NCI-H2227 treated with DMSO at 0.1 percent for 48 hours (cell line): ENCODE data around the gene JPH3.
"Not testable (repeated sequence)": the region's sequence is repeated elsewhere in the genome, so short reads cannot be mapped to it uniquely, and the experiment has no call there.

ENCODE experiments used
- DNase-seq: peaks from one replicate; lab custom pipeline; 2025; lab: John Stamatoyannopoulos, UW

JPH3 gene

DNA sequence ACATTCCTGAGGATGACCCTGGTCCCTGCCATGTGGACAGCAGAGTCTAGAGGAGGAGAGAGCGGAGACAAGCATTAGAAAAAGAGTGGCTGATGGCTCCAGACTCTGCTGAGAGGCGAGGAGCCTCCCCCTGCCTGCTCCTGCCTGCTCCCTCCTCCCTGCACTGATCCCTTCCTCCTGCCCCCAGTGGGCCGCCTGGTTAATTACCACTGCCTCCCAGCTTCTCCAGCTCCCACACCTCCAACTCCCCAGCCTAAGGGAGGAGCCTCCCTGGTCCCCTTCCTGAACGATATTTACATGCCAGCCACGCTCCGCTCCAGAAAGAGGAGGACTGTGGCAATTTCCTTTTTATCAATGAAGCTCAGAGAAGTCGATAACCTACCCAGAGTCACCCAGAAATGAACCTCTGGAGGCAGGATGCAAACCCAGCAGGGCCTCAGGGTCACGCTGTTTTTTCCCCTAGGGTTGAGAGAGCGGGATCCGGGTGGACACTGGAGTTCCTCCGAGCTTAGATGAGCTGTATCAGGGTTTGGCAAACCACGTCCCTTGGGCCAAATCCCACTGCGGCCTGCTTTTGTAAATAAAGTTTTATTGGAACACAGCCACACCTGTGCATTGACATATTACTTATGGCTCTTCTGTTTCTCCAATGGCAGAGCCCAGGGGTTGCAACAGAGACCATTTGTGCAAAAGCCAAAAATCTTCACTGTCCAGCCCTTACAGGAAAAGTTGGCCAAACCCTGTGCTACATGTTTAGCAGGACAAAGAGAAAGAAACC, 27.1 kb upstream of the JPH3 start:
- DNase-seq: no peak

DNA sequence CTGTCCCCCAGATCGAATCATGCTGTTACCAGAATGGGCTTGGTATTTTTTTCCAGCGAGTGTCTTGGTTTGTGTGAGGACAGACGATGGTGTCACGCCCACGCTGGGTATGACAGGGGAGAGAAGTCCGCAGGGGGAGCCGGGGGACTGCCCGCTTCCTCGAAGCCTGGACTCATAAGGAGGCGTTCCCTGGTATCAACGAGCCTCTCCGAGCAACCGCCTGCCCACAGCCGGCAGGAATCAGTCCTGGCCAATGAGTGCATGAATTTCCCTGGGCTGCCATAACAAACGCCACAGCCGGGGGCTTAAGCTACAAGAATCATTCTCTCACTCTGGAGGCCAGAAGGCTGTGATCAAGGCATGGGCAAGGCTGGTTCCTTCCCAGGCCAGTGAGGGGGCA, 26.1 kb upstream of the JPH3 start:
- DNase-seq: no peak

DNA sequence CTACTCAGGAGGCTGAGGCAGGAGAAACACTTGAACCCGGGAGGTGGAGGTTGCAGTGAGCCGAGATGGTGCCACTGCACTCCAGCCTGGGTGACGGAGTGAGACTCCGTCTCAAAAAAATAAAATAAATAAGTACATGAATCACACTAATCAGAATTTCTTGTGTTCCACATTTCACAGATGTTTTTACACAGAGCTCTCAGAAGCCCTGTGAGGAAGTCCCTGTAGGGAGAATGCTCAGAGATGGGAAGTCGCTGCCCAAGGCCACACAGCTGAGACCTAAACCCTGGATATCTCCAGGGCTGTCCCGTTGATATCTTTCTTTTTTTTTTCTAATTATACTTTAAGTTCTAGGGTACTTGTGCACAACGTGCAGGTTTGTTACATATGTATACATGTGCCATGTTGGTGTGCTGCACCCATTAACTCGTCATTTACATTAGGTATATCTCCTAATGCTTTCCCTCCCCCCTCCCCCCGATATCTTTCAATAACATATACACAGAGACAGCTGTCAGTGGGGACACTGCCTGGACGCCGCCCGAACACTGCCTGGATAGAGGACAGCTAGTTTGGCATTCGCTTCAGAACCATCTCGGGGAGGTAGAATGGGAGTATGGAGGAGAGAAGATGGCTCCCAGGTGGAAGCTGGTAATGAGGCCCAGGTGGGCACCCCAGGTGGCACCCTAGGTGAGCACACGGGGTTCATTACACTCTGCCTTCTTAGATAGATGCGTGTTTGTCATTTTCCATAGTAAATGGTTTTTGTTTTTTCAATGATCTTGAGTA, 24.0 kb upstream of the JPH3 start:
- DNase-seq: not testable (repeated sequence)

DNA sequence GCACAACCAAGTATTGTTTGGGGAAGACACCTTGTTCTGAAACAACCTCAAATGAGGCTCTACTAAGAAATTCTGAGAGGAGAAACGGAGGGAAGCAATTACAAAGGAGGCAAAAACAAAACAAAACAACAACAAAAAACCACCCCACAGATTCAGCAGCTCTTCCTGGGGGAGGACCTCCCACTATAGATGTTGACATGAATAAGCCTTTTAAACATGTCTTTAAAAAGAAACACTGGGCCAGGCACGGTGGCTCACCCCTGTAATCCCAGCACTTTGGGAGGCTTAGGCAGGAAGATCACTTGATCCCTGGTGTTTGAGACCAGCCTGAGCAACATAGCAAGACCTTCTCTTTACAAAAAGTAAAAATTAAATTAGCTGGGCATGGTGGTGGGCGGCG, 22.6 kb upstream of the JPH3 start:
- no peak for DNase-seq

DNA sequence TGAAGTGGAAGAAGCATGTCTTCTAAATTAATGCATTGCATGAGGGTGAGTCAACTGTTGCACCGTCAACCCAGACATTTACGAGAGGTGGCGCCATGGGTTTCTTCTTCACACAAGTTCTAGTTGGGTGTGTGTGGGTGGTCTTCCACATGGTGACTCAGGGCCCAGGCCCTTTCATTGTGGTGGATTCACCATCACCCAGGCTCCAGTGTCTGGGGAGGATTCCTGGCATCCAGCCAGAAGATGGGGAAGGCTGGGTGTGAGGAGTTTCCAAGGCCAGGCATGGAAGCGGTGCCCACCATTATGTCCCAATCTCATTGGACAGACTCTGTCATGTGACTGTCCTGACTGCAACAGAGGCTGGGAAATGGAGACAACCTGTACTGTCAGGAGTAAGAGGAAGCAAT, 21.4 kb upstream of the JPH3 start:
- DNase-seq: no peak

DNA sequence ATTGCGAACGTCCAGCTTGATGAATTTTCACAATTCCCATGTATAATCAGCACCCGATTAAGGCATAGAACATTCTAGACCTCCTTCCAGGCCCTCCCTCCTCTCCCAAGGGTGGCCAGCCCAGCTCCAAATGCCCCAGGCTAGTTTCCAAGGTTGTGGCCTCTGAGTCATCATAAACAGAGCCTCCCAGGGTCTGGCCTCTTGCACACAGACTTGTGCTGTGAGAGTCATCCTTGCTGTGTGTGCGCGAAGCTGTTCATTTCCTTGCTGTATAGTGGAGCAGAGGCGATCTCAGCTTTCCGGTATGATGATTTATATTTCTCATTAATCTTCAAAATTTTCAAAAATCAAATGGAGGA, 20.5 kb upstream of the JPH3 start:
- no peak for DNase-seq

DNA sequence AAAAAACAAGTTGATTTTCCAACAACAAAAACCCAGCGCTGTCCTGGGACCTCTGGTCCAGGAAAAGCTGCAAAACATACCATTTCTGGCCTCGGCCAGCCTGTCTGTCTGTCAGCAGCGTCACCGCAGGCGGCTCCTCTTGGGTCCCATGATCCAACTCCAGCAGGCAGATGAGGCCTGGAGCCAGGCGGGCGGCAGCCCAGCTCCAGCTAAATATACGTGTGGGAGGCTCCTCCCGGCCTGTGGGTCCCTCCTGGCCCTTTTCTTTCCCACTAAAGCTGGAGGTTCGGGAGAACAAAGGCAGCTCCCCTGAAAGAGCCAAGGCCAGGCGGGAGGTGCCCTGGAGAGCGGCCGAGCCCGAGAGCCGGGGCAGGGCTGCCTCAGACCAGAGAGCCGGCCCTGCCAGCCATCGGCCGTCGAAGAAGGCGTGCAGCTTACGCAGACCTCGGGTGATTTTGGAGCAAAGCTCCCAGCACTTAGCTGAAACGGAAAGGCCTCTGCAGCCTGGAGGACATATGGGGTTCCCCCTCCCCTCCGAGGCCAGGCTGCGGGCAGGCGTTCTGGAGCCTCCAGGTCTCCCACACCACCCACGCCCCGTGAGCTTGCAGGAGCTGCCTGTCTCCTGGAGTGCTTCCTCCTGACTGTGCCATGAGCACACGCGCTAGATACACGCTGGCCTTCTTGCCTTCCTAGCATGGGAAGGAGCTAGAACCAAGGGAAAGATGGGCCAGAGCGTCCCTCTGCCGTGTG, 19.9 kb upstream of the JPH3 start:
- no peak for DNase-seq

DNA sequence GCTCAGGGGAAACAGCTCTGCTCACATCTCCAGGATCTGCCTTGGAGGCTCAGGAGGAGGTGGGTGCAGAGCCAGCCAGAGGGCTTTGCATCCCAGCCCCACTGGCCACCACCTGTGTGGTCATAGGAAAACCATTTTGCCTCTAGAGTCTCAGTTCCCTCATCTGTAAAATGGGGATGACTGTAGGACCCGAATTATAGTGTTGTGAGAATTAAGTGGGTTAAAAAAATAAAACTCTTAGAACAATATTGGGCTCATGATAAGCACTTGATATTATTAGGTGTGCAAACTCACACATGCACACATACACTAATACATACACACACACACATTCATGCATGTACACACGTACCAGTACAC, 19.4 kb upstream of the JPH3 start:
- no peak for DNase-seq

DNA sequence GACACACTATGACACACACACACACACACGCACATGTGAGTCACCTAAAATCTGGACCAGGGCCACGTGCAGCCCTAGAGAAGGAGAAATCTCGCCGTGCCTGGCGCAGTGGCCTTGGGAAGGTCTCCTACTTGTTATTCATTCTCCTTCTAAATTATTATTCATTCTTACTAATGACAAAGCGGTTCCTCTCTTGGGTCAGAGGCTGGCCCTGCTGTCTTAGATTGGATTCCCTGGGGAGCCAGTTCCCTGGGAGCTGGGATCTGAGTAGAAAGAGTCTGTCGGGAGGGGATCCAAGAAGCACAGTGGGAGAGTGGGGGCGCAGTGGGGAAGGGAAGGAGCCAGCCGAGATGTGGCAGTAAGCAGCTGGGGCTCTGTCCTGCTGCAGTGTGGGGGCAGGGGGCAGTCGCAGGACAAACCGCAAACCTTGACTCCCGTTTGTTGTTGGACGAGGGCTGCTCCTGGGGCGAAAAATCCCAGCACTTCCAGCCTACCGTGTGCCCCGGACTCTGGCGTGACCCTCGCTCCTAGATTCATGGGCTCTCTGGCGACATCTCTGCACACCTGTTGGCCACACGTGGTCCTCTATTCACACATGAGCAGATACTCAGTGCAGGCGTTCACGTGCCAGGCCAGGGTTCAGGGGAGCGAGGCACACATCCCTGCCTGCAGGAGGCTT, 18.7 kb upstream of the JPH3 start:
- DNase-seq: no peak

DNA sequence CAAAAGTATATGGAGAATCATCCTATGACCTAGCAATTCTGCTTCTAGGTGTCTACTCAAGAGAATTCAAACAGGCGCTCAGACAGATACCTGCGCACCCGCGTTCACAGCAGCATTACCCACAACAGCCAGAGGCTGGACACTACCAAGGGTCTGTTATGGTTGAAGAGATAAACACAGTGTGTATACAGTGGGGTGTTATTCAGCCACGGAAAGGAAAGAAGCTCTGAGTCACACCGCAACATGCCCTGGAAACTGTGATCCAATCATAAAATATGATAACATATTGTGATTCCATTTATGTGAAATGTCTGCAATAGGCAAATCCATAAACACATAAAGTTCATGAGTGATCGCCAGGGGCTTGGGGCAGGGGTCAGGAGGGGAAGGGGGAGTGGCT, 18.0 kb upstream of the JPH3 start:
- DNase-seq: no peak

DNA sequence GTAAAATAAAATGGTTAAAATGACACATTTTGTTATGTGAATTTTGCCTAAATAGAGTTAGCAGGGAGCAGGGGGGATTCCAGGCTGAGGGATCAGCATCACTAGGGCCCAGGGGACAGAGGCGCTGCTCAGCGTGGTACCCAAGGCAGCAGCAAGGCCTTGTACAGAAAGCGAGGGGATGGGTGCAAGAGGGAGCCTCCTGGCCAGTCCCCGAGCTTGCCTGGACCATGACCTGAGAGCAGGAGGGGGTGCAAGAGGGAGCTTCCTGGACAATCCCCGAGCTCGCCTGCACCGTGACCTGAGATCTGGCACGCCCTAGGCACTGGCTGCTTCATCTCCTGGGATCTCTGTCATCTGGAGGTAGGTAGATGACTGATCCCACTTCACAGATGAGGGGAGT, 17.3 kb upstream of the JPH3 start:
- DNase-seq: no peak

DNA sequence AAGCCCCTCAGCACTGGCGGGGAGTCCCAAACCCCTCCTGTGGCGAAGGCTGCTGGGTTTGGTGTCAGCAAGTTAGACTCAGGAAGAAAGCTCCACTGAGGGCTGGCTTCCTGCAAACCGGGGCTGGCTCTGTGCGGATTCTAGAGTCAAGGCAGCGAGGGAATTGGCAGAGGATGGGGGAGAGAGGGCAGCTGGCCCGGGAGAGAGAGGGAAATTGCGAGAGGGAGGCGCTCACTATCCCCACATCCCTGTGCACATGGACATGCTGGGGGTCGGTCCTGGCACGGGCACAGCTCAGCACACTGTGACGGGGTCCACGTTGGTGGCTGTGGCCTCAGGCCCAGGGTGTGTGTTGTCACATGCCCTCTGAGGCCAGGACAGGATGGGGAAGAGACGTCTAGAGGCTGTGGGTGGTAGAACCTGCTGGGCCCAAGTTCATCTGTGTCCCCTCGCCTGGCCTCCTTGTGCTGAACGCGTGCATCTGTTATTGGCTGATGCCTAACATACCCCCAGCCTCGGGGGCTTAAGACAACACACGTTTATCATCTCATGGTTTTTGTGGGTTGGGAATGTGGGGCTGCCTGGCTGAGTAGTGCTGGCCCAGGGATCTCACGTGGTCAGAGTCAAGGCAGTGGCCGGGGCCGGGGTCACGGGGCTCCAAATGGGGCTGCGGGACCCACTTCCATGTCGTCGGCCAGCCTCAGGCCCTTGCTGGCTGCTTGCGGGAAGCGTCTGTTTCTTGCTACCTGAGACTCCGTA, 16.7 kb upstream of the JPH3 start:
- DNase-seq: no peak

DNA sequence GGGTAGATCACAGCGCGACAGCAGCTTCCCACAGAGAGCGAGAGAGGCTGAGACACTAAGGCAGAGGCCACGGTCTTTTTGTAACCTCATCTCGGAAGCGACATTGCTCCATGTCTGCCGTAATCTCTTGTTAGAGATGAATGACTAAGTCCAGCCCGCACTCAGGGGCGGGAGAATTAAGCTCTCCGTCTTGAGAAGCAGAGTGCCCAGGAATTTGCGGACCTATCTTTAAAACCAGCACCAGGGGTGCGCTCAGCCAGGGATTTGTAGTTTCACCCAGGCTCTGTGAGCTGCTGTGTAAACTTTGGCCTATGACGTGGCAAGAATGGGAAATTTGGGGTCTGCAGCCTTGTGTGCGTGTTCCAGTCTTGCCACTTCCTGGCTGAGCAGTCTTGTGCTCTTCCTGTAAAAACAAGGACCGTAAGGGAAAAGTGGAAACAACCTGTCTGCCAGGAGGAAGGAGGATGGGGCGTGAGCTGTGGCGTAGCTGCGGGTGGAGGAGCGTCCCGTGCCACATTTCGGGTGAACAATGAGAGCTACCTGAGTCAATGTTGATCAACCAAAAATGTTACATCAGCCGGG, 16.0 kb upstream of the JPH3 start:
- DNase-seq: no peak

DNA sequence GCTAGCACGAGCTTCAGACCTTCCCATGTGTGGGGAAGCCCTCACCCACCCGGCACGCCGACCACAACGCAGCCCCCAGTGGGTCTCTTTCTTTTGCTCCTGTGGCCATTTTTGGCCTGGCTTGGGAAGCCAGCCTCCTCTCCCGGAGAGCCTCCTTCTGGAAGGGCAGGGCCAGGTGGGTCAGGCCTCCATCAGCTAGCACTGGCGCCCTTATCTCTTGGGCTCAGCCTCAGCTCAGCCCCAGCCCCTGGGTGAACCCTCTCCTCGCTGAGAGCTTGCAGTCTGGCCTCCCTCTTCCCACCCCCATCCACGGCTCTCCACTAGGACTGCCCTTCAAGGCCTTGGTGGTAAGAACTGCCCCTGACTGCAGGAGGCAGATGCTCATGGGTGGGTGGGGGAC, 14.7 kb upstream of the JPH3 start:
- DNase-seq: no peak

DNA sequence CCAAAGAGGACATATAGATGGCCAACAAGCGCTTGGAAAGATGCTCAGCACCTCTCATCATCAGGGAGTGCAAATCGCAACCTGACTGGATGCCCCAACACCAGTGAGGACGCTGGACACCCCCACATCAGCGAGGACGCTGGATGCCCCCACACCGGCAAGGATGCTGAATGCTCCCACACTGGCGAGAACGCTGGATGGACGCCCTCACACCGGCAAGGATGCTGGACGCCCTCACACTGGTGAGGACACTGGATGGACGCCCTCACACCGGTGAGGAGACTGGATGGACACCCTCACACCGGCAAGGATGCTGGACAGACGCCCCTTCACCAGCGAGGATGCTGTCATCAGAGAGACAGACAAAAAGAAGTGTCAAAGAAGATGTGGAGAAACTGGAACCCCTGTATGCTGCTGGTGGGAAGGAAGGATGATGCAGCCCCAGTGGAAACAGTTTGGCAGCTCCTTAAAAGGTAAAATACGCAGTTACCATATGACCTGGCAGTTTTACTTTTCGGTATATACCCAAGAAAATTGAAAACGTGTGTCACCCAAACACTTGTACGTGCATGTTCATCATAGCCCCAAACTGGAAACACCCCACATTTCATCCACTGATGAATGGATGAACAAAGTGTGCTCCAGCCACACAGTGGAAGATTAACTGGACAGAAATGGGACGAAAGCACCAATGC, 10.1 kb upstream of the JPH3 start:
- DNase-seq: no peak

DNA sequence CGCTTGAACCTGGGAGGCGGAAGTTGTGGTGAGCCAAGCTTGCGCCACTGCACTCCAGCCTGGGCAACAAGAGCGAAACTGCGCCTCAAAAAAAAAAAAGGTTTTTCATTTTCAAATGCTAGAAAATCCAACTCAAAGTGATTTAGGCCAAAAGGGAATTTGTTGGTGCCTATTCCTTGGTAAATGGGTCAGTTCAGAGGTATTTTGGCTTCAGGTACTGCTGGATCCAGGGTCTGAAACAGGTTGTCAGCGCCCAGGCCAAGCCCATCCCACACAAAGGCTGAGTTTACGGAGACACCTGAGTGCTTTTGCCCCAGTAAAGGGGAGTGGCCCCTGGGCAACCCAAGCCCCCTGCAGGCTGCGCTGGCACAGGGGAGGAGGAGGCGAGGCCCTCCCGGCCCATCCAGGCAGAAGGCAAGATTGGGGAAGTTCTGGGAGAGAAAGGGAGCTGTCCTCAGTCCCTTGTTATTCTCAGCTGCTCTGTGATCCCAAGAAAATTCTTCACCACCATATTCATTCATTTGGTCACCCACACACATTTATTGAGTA, 8.5 kb upstream of the JPH3 start:
- DNase-seq: no peak

DNA sequence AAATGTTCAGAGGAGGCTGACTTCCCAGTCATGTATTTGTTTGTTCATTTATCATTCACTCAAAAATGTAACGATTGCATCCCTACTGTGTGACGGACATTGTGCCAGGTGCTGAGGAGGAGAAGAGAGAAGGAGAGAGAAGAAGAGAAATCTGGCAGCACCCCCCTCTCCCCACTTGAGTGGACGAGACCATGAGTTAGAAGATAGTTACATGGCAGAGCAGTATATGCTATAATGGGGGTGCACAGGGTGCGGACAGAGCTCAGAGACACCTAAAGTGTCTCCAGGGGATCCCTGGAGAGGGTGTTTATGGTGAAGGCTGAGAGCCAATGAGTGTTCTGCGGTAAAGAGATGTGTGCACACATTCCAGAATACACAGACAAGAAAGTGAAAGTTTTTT, 6.6 kb upstream of the JPH3 start:
- no peak for DNase-seq

DNA sequence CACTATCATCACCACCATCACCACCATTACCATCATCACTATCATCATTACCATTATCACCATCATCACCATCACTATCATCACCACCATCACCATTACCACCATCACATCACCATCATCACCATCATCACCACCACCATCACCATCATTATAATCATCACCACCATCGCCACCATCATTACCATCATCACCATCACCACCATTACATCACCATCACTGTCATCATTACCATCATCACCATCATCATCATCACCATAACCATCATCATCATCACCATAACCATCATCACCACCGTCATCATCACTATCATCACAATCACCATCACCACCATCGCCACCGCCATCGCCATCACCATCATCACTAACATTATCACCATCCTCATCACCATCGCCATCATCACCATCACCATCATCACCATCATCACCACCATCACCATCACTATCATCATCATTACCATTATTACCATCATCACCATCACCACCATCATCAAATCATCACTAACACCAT, 4.9 kb upstream of the JPH3 start:
- DNase-seq: no peak

DNA sequence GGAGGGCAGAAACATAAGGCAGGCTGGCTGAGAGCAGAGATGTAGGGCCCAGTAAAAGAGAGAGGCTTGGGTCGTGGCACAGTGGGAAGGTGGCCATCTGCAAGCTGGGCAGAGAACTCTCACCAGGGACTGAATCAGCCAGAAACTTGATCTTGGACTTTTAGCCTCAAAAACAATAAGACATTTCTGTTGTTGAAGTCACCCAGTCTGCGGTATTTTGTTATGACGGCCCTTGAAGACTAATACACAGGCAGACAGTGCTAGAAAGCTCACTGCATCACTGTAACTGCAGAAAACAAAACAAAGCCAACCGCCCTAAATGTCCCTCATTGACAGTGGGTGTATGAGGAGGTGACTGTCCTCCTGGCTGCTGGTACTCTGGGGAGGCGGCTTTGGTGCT, 3.9 kb upstream of the JPH3 start:
- DNase-seq: no peak

DNA sequence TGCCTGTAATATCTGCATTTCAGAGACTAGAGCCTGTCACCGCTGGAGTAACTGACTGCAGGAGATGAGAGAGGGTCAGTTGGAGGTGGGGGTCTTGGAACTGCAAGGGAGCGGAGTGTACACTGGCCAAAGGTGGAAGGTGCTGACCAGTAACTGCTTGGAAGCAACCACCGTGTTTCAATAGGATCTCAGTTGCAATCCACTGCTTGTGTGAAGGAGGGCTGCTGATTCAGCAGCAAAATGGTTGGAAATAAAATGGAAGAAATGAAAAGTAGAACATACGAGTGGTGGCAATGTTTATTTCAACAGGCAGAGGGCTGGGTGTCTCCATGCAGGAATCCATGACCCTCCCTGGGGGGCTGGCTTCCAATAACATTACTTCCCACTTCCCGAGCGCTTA, 2.1 kb upstream of the JPH3 start:
- DNase-seq: no peak
